K562 (cell line): ENCODE data around the gene USP15. TPM values are rescaled to one million over a fixed set of nuclear protein-coding genes. Genes with fewer than 3 reads are reported as not detected.

Experiments
- ATF4 ChIP-seq: fragments of 450-650 bp; formaldehyde crosslinking; IDR thresholded peaks from 2 replicates; pipeline ENCODE4 v1.4.0; 2022; ENCODE audit warnings: mild to moderate bottlenecking, moderate library complexity
- CHAMP1 ChIP-seq: fragments of 450-650 bp; IDR thresholded peaks from 2 replicates; pipeline ENCODE4 v1.6.1; 2016; ENCODE audit warnings: mild to moderate bottlenecking
- HMGXB4 ChIP-seq: sonication (generic); formaldehyde crosslinking; IDR thresholded peaks from 2 replicates; pipeline ENCODE4 v1.8.1; 2023; ENCODE audit warnings: mild to moderate bottlenecking, missing genetic modification reagents
- NCOA6 ChIP-seq: fragments of 450-650 bp; IDR thresholded peaks from 2 replicates; pipeline ENCODE4 v1.6.1; 2017; ENCODE audit warnings: mild to moderate bottlenecking
- NR4A1 ChIP-seq, 2 experiments: fragments of 250-450 bp in 1 of 2; fragments of 450-650 bp in 1 of 2; sonication (Bioruptor Pico) in 1 of 2; IDR thresholded peaks; 2 replicates each; pipeline versions ENCODE4 v1.4.0 to v1.6.1; 2016 to 2020; ENCODE audit warnings: mild to moderate bottlenecking in 2 of 2, missing compliant biosample characterization in 1 of 2, missing genetic modification characterization in 1 of 2, moderate library complexity in 1 of 2
- TCF7L2 ChIP-seq: fragments of 150-350 bp; IDR thresholded peaks from 2 replicates; pipeline ENCODE4 v1.6.1; 2016; ENCODE audit warnings: low read depth, mild to moderate bottlenecking, low read length, moderate library complexity
- ZKSCAN1 ChIP-seq: fragments of 150-350 bp; IDR thresholded peaks from 2 replicates; pipeline ENCODE4 v1.6.1; 2016; ENCODE audit warnings: low read depth, low read length
- polyA plus RNA-seq, 8 experiments: library from polyadenylated mRNA; depleted of rRNA in 4 of 8; stranded (reverse) in 5 of 8; unstranded in 3 of 8; fragments of >200 nt; fragmentation: Nextera tagmentation in 2 of 8; fragmentation: Illumina TruSeq in 1 of 8; extraction: Ambion mirVana in 2 of 8; extraction: Trizol in 1 of 8; gene quantifications; 2 replicates each; pipeline versions ENCODE4 v1.2.1 to v1.2.3, GENCODE V29; 2011 to 2014; ENCODE audit warnings: inconsistent platforms in 1 of 8, missing spikeins in 1 of 8
- total RNA-seq, 7 experiments: library from RNA; depleted of rRNA in 6 of 7; stranded (reverse); fragments of >200 nt in 6 of 7; fragmentation: Illumina TruSeq in 2 of 7; extraction: Trizol in 2 of 7; gene quantifications; 2 replicates each; pipeline versions ENCODE4 v1.2.1 to v1.2.3, GENCODE V29; 2011 to 2021; ENCODE audit warnings: low replicate concordance in 1 of 7
- TF ChIP-seq, protein P1 (sequence below): fragments of 250-450 bp; sonication (Bioruptor Pico); IDR thresholded peaks from 2 replicates; pipeline ENCODE4 v1.5.0; 2021; ENCODE audit warnings: mild to moderate bottlenecking, borderline replicate concordance
- TF ChIP-seq, protein P2 (sequence below): IDR thresholded peaks from 2 replicates; pipeline ENCODE4 v1.6.1; 2016; ENCODE audit warnings: missing genetic modification characterization, missing compliant biosample characterization

USP15 gene
- total and polyA plus RNA-seq, 9 of the 15 experiments (the other 6 are each of a cell fraction or from before 2014, with no cell fraction given): 140 to 272 (median 182) TPM

- TF ChIP-seq, protein P1, sequence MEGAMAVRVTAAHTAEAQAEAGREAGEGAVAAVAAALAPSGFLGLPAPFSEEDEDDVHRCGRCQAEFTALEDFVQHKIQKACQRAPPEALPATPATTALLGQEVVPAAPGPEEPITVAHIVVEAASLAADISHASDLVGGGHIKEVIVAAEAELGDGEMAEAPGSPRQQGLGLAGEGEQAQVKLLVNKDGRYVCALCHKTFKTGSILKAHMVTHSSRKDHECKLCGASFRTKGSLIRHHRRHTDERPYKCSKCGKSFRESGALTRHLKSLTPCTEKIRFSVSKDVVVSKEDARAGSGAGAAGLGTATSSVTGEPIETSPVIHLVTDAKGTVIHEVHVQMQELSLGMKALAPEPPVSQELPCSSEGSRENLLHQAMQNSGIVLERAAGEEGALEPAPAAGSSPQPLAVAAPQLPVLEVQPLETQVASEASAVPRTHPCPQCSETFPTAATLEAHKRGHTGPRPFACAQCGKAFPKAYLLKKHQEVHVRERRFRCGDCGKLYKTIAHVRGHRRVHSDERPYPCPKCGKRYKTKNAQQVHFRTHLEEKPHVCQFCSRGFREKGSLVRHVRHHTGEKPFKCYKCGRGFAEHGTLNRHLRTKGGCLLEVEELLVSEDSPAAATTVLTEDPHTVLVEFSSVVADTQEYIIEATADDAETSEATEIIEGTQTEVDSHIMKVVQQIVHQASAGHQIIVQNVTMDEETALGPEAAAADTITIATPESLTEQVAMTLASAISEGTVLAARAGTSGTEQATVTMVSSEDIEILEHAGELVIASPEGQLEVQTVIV (CRISPR knock-in tag): no peak
- TF ChIP-seq TCF7L2: no peak
- peak; percentile 62; the same call in 1 of the 2 replicates for TF ChIP-seq CHAMP1
- TF ChIP-seq ZKSCAN1: 0 out of 2 replicates have a peak, but pooled peaks have one; percentile 38
- TF ChIP-seq, protein P2, sequence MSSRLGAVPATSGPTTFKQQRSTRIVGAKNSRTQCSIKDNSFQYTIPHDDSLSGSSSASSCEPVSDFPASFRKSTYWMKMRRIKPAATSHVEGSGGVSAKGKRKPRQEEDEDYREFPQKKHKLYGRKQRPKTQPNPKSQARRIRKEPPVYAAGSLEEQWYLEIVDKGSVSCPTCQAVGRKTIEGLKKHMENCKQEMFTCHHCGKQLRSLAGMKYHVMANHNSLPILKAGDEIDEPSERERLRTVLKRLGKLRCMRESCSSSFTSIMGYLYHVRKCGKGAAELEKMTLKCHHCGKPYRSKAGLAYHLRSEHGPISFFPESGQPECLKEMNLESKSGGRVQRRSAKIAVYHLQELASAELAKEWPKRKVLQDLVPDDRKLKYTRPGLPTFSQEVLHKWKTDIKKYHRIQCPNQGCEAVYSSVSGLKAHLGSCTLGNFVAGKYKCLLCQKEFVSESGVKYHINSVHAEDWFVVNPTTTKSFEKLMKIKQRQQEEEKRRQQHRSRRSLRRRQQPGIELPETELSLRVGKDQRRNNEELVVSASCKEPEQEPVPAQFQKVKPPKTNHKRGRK (tag): no peak
- TF ChIP-seq ATF4: no peak
- TF ChIP-seq HMGXB4 (CRISPR knock-in tag): no peak; the same call in 1 of the 2 replicates
- no peak for TF ChIP-seq NR4A1 (CRISPR knock-in tag; IDR thresholded peaks at IDR 0.05)
- no peak for TF ChIP-seq NR4A1 (tag; IDR thresholded peaks at IDR 0.05)
- TF ChIP-seq NCOA6: no peak
These were observed 804 bp downstream of the USP15 start (continued) for GRCh38 chr12:62260733-62261683.
